Occipital lobe (tissue), 2 donors: Measurements from ENCODE around the gene CMTM7. TPM values are rescaled to one million over a fixed set of nuclear protein-coding genes. Genes with fewer than 3 reads are reported as not detected.
"Not testable (repeated sequence)": the region's sequence is repeated elsewhere in the genome, so short reads cannot be mapped to it uniquely, and the experiment has no call there.

Experiments used
- DNase-seq: peaks from one replicate; lab custom pipeline; 2025; lab: John Stamatoyannopoulos, UW
- total RNA-seq: library from RNA; depleted of rRNA; stranded (reverse); fragments of >200 nt; gene quantifications from one replicate; pipeline ENCODE4 v1.2.3, GENCODE V29; 2014

The CMTM7 gene
- total RNA-seq, 1 donor from 2014 or later, result 0.31 TPM

DNA sequence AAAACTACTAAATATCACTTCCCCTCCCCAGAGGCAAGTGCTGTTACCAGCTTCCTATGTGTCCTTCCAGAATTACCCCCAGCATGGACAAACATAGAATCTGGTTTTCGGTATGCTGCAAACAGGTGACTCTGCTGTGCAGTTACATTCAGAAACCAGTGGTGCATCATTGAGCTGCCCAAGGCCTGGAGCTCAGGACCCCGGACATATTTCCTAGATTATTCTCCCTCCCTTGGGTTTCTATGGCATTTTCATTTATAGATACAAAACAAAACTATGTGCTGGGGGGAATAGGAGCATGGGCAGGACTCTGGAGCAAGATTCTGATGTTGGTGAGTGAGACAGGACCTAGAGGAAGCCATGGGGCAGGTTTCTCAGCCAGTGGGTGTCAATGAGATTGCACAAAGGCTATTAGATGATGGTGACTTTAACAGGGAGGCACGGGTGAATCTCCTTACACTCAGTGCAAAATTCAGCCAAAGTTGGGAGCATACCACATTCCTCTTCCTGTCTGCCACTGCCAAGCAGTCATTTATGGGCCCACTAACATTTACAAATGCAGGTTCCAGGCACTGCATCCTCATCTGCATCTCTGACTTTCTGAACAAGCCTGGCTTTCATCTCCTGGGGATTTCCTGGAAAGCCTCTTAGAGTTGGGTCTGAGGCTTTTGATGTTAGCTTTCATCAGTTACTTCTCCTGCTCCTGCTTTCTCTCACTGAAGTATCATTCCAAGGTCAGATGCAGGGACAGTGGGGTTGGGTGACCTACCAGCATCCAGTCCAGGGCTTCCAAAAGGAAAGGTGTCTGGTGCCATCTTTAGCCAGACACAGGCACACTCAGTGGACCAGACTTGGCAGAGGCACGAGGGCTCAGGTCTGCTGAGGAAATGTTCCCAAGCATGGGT is 44.5 kb downstream of the CMTM7 start:
- DNase-seq, result no peak

GRCh38 chr3:32436816-32437189 is 45.1 kb downstream of the CMTM7 start:
- no peak for DNase-seq

DNA sequence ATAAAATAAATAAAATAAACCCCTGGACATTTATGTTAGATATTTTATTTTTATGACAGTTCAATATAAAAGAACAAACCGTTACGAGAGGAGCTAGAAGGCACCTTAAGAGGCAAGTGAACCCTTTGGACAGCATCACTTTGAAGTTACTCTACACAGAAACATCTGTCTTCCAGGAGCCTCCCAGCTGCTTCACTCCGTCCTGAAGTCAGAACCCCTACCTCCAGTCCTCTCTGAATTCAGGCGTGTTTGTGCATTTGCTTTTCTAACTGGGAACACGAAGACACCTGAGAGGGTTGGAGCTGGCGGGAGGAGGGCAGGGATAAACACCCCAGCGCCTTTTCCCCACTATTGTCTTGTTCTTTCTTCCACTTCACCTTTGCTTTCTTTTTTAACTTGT is 46.2 kb downstream of the CMTM7 start:
- DNase-seq, result no peak

- DNase-seq, result no peak
These were observed 47.1 kb downstream of the CMTM7 start for GRCh38 chr3:32438596-32439344.

DNA sequence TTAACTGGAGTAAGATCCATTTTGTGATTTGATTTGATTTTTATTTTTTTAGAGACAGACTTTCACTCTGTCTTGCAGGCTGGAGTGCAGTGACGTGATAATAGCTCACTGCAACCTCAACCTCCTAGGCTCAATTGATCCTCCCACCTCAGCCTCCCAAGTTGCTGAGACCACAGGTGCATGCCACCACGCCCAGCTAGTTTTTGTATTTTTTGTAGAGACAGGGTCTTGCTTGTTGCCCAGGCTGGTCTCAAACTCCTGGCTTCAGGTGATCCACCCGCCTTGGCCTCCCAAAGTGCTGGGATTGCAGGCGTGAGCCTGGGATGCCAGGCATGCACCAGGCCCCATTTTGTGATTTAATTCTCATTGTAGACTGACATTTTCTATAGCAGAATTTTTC is 47.8 kb downstream of the CMTM7 start:
- DNase-seq, result not testable (repeated sequence)

GRCh38 chr3:32440611-32441350 is 49.1 kb downstream of the CMTM7 start:
- no peak for DNase-seq

DNA sequence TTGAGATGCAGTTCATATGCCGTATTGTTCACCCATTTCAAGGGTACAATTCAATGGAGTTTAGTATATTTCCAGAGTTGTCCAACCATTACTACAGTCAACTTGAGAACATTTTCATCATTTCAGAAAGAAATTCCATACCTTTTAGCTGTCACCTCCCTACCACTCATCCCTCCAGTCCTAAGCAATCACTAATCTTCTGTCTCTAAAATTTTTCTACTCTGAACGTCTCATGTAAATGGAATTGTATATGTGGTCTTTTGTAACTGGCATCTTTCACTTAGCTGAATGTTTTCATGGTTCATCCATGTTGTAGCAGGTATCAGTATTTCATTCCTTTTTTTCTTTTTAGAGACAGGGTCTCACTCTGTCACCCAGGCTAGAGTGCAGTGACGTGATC is 51.1 kb downstream of the CMTM7 start:
- DNase-seq, result no peak

- DNase-seq, result no peak
These were observed 51.8 kb downstream of the CMTM7 start for GRCh38 chr3:32443478-32443877.

DNA sequence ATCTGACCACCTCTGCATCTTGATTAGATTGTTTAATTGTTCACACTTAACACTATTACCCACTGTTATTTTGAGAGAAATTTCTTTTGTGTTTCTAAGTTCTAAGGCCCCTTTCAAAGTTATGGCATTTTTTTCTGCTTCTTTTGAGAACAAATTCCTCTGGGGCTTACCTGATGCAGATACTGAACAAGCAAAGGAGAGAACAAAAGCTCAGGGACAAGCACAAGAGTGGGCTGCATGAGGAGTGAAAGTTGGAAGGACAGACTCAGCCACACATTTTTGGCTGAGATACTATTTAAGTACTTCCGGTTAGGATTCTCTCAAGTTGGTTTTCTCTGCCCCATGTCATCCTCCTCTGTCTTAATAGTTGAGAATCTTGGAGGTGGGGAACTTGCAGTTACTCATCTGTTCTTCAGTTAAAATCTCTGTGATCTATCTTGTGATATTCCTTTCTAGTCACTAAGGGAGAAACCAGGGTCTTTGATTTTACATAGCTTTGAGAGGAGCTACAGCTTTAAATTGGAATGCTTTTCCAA is 56.3 kb downstream of the CMTM7 start:
- no peak for DNase-seq

- no peak for DNase-seq
These were observed 57.2 kb downstream of the CMTM7 start for GRCh38 chr3:32448686-32449474.

GRCh38 chr3:32449691-32450090 is 58.0 kb downstream of the CMTM7 start:
- DNase-seq, result no peak

DNA sequence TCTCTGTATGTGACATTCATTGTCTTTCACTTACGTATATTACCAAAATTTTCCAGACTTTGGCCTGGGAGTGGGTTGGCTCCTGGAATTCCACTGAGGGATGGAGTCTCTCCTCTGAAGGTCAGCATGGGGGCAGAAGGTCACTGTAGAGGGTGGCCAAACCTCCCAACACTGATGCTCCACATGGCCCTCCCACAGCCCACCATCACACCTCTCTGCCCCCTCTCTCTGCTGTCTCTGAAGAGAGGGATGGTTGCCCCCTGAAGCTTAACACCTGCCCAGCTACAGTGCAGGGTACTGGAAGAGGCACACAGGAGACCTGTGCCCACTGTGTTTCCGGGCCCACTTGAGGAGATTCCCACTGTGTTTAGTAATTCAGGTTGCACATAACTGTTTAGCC is 58.8 kb downstream of the CMTM7 start:
- no peak for DNase-seq

GRCh38 chr3:32450992-32451659 is 59.5 kb downstream of the CMTM7 start:
- DNase-seq, result no peak

DNA sequence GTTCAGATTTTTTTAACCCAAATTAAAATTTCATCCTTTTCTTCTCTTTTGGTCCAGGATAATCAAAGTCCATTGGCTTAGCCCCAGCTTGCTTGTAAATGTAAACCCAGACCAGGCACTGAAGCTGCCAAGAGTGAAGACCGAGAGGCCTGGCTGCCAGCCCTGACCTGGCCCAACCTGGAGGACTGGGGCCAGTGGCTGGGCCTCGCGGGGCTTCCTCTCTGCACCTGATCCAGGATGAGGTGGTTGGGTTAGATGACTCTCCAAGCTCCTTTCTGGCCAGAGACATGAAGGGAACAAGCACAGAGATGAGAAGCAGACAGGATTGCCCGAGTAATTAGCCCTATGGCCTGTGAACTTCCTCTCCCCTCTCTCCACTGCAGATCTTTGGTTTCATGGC is 60.4 kb downstream of the CMTM7 start:
- DNase-seq, result no peak

DNA sequence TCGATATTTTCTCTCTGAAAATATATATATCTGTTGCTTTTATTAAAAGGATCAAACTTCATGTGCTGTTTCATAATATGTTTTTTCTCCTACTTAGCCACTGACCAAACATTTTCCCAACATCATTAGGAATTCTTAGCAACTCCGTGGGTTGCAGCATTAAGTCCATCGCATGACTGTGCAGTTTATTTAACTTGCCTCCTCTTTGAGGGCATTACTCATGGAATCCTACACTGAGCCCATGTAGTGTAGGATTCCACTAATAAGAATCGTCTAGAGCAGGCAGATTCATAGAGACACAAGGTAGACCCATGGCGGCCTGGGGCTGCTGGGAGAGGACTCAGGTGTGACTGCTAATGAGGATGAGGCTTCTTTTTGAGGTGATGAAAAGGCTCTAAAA is 61.7 kb downstream of the CMTM7 start:
- no peak for DNase-seq

GRCh38 chr3:32454111-32454510 is 62.5 kb downstream of the CMTM7 start:
- DNase-seq, result no peak

DNA sequence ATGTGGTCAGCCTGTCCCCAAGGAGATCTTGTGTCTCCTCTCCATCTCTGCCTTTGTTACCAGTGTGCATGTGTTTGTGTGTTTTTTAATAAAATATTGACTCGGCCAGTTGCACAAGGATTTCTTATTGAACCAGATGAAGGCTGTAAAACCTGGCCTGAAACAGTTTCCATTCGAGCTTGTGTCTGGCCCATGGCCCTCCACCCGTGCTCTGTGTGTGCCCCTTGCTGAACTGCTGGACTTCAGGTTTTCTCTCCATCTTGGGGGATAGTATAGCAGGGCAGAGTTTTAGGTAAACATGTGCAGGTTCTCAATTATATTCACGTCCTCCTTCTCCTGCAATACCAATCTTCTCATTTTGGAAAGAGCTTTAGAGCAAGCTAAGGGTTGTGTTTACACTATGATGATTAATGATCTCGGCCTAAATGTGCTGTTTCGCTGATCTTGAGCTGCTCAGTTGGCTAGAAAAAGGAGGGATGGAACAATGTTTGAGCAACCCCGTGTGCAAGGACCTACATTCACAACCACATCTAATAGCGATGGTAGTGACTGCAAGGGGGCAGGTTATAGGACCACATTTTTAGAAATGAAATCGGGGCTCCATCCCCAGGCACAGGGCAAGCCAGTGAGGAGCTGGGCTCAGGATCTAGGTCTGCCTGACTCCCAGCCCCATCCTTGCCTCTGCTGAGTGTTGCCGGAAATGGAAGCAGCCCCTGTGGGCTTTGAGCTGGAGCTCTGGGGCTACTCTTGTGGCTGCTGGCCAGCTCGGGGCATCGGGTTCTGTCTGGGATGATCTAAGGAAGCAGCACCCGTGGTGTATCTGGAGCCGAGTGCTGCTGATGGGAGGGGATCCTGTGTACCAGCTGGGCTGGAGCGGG is 63.3 kb downstream of the CMTM7 start:
- no peak for DNase-seq

- DNase-seq, result no peak
These were observed 64.2 kb downstream of the CMTM7 start for GRCh38 chr3:32455609-32456428.
